Spleen (tissue), 11 donors: ENCODE results near the gene CCNJL. TPM values are rescaled to one million over a fixed set of nuclear protein-coding genes. Genes with fewer than 3 reads are reported as not detected.

Source experiments
- DNase-seq: peaks from one replicate; pipeline ENCODE4 v3.0.0-alpha.2; 2020
- H3K27ac ChIP-seq, 8 donors: fragments of 200-600 bp; sonication (generic) in 7 of 8; 1 replicate in 4 of 8; 2 replicates in 4 of 8; pipeline versions ENCODE4 v1.5.0 to v1.8.0; 2016 to 2021; ENCODE audit warnings: inconsistent platforms in 4 of 8, mild to moderate bottlenecking in 4 of 8, moderate library complexity in 1 of 8
- H3K27me3 ChIP-seq, 7 donors: fragments of 200-600 bp; sonication (generic) in 6 of 7; replicated peaks in 1 of 7; 1 replicate in 4 of 7; 2 replicates in 3 of 7; pipeline versions ENCODE4 v1.5.0 to v1.8.0; 2016 to 2021; ENCODE audit warnings: inconsistent platforms in 3 of 7, mild to moderate bottlenecking in 1 of 7
- H3K36me3 ChIP-seq, 6 donors: fragments of 200-600 bp; sonication (generic) in 5 of 6; 1 replicate in 4 of 6; 2 replicates in 2 of 6; pipeline versions ENCODE4 v1.5.0 to v1.8.0; 2016 to 2021; ENCODE audit warnings: inconsistent platforms in 2 of 6
- H3K4me1 ChIP-seq, 6 donors: fragments of 200-600 bp; sonication (generic) in 5 of 6; 1 replicate in 3 of 6; 2 replicates in 3 of 6; pipeline versions ENCODE4 v1.5.0 to v1.8.0; 2016 to 2021; ENCODE audit warnings: inconsistent platforms in 3 of 6
- H3K4me3 ChIP-seq, 8 donors: fragments of 200-600 bp; sonication (generic) in 7 of 8; 1 replicate in 4 of 8; 2 replicates in 4 of 8; pipeline versions ENCODE4 v1.5.0 to v1.8.0; 2016 to 2021; ENCODE audit warnings: inconsistent platforms in 4 of 8, mild to moderate bottlenecking in 4 of 8, moderate library complexity in 2 of 8
- H3K9me3 ChIP-seq, 8 donors: fragments of 200-600 bp; sonication (generic) in 7 of 8; 1 replicate in 4 of 8; 2 replicates in 4 of 8; pipeline versions ENCODE4 v1.5.0 to v1.8.0; 2016 to 2021; ENCODE audit warnings: inconsistent platforms in 4 of 8
- POLR2A ChIP-seq, 3 donors: fragments of 450-650 bp; IDR thresholded peaks; one replicate each; pipeline ENCODE4 v1.5.1; 2017; ENCODE audit warnings: antibody characterized with exemption in 3 of 3, mild to moderate bottlenecking in 1 of 3
- POLR2AphosphoS5 ChIP-seq, 3 donors: sonication (generic); formaldehyde crosslinking; IDR thresholded peaks; one replicate each; pipeline ENCODE4 v1.5.1; 2017; ENCODE audit warnings: antibody characterized with exemption in 3 of 3
- WGBS, 5 donors: extraction: QIAGEN DNeasy Blood & Tissue Kit in 3 of 5; methylation state at CpG; one replicate each; pipeline versions ENCODE4 v1.1.5 to v1.1.7; 2013 to 2018; 5-methylcytosine and 5-hydroxymethylcytosine counted together
- intact Hi-C: fragments of 100-400 bp; cut with DNase I; formaldehyde crosslinking; loops from one replicate; pipeline ENCODE4 v1.15.0; 2023; ENCODE audit warnings: low total_unique reads
- polyA plus RNA-seq, 3 donors: library from polyadenylated mRNA; stranded (reverse); fragments of 200-250 nt; gene quantifications; one replicate each; pipeline ENCODE4 v1.2.1, GENCODE V29; 2013
- total RNA-seq, 7 donors: library from RNA; depleted of rRNA in 3 of 7; stranded (reverse); fragments of >200 nt in 3 of 7; fragmentation: NEBNext Ultra II Directional in 4 of 7; extraction: Animal tissue kit (Norgen Biotek cat#: 25700) in 4 of 7; gene quantifications; one replicate each; pipeline versions ENCODE4 v1.1.0 to v1.2.1, GENCODE V29; 2016 to 2021
- TF ChIP-seq, protein P1 (sequence below), 11 experiments: fragments of 200-600 bp in 7 of 11; fragments of 450-650 bp in 4 of 11; sonication (generic) in 4 of 11; IDR thresholded peaks in 8 of 11; conservative IDR thresholded peaks in 3 of 11; 1 replicate in 7 of 11; 2 replicates in 4 of 11; pipeline versions ENCODE4 v1.4.0 to v1.8.0; 2016 to 2021; ENCODE audit warnings: antibody characterized with exemption in 11 of 11, inconsistent platforms in 4 of 11, mild to moderate bottlenecking in 1 of 11
- donor health status: healthy with polysubstance abuse.
- donor health status: DM: no; HTN: no; CAD: no; lungs with moderate emphysema.
- donor health status: DM: no; HTN: no; CAD: no.
- donor health status: Bipolar disorder and iron deficiency.
- donor health status: healthy.
- donor health status: DM: no; HTN: no; CAD: no.
- donor health status: DM: yes; HTN: yes; CAD: no.

CCNJL gene
- total and polyA plus RNA-seq, 10 donors = 1.3 to 24.9 (median 12.9) TPM

DNA sequence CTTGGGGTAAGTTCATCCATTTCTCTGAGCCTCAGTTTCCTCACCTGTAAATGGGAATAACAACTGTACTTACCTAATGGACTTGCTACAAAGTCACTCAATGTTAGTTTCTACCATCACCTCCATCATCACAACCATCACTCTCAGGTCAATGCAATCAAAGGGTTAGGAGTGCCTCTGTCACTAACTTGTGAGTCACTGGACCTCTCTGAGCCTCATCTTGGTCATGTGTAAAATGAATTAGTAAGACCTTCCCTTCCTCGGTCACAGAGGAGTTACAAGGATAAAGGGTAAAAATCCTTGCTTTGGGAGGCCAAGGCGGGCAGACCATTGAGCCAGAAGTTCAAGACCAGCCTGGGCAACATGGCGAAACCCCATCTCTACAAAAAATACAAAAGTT is 70.2 kb downstream of the CCNJL start:
- Histone ChIP-seq H3K4me3 (no peak overlapping the region), H3K27me3 (no peaks in the 10 kb centered on the region), H3K9me3 (no peaks in the 10 kb centered on the region), H3K27ac (no peak overlapping the region), H3K4me1 (peaks cover 0 to 3% (median 0%) of the 10 kb centered on the region in 6 donors), H3K36me3 (no peaks in the 10 kb centered on the region)
- TF ChIP-seq, protein P1, sequence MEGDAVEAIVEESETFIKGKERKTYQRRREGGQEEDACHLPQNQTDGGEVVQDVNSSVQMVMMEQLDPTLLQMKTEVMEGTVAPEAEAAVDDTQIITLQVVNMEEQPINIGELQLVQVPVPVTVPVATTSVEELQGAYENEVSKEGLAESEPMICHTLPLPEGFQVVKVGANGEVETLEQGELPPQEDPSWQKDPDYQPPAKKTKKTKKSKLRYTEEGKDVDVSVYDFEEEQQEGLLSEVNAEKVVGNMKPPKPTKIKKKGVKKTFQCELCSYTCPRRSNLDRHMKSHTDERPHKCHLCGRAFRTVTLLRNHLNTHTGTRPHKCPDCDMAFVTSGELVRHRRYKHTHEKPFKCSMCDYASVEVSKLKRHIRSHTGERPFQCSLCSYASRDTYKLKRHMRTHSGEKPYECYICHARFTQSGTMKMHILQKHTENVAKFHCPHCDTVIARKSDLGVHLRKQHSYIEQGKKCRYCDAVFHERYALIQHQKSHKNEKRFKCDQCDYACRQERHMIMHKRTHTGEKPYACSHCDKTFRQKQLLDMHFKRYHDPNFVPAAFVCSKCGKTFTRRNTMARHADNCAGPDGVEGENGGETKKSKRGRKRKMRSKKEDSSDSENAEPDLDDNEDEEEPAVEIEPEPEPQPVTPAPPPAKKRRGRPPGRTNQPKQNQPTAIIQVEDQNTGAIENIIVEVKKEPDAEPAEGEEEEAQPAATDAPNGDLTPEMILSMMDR (IDR thresholded peaks at IDR 0.05 in 8 of 11, conservative IDR thresholded peaks at IDR 0.05 in 3 of 11) = no peak
- TF ChIP-seq POLR2A (IDR thresholded peaks at IDR 0.05) (no peak), POLR2AphosphoS5 (IDR thresholded peaks at IDR 0.05) (no peak)
- DNase-seq = no peak
- intact Hi-C loops = no loop called here
- WGBS, 5 donors = 79 to 90% (median 81%) methylated on average over 3 of the region's 3 CpGs

DNA sequence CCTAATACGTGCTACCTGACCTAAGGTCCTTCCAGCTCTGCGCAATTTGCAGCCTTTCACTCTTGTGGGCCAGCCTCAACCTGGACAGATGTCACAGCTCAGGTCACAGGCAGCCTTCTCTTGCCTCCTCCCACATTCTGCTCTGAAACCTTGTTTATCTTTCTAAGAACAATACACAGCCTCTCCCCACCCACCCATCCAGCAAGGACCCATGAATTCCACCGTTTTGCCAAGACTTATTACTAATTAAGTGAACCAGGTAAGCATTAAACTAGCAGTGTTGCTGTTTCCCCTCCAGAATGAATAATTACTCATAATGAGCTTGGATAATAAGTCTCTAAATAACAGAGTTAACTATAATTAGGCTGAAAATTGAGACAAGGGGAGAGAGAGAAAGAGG is 72.0 kb downstream of the CCNJL start:
- Histone ChIP-seq H3K27ac (no peak overlapping the region), H3K4me3 (no peak overlapping the region), H3K36me3 (no peaks in the 10 kb centered on the region), H3K9me3 (no peaks in the 10 kb centered on the region), H3K4me1 (peaks cover 0 to 3% (median 0%) of the 10 kb centered on the region in 6 donors), H3K27me3 (no peaks in the 10 kb centered on the region)
- intact Hi-C loops = no loop called here
- WGBS, 5 donors = 23 to 65% (median 32%) methylated on average over 3 of the region's 3 CpGs
- peak; percentile 20 for DNase-seq
- TF ChIP-seq POLR2AphosphoS5 (IDR thresholded peaks at IDR 0.05) (no peak), POLR2A (IDR thresholded peaks at IDR 0.05) (no peak)
- TF ChIP-seq, protein P1 (IDR thresholded peaks at IDR 0.05 in 8 of 11, conservative IDR thresholded peaks at IDR 0.05 in 3 of 11) = no peak

- Histone ChIP-seq H3K27me3 (no peaks in the 10 kb centered on the region), H3K27ac (no peak overlapping the region), H3K4me1 (peaks cover 0 to 3% (median 0%) of the 10 kb centered on the region in 6 donors), H3K36me3 (no peaks in the 10 kb centered on the region), H3K4me3 (no peak overlapping the region), H3K9me3 (no peaks in the 10 kb centered on the region)
- TF ChIP-seq, protein P1 (IDR thresholded peaks at IDR 0.05 in 8 of 11, conservative IDR thresholded peaks at IDR 0.05 in 3 of 11) = no peak
- TF ChIP-seq POLR2AphosphoS5 (IDR thresholded peaks at IDR 0.05) (no peak), POLR2A (IDR thresholded peaks at IDR 0.05) (no peak)
- intact Hi-C loops = no loop called here
- no peak for DNase-seq
- 85 to 89% (median 87%) methylated on average over 5 of the region's 5 CpGs for WGBS, 5 donors
Measured at GRCh38 chr5:160237571-160238093, 74.7 kb downstream of the CCNJL start.

GRCh38 chr5:160235731-160236130 is 76.6 kb downstream of the CCNJL start:
- TF ChIP-seq, protein P1 (IDR thresholded peaks at IDR 0.05 in 8 of 11, conservative IDR thresholded peaks at IDR 0.05 in 3 of 11) = no peak
- TF ChIP-seq POLR2AphosphoS5 (IDR thresholded peaks at IDR 0.05) (no peak), POLR2A (IDR thresholded peaks at IDR 0.05) (no peak)
- H3K27ac ChIP-seq = no peak overlapping the region
- peaks cover 0 to 3% (median 0%) of the 10 kb centered on the region in 6 donors for H3K4me1 ChIP-seq
- intact Hi-C loops = no loop called here
- H3K9me3 ChIP-seq = no peaks in the 10 kb centered on the region
- WGBS, 5 donors = 78 to 95% (median 82%) methylated on average over 5 of the region's 5 CpGs
- no peaks in the 10 kb centered on the region for H3K36me3 ChIP-seq
- H3K4me3 ChIP-seq = no peak overlapping the region
- DNase-seq = no peak
- H3K27me3 ChIP-seq = no peaks in the 10 kb centered on the region
